Measurements from ENCODE around the gene DHDDS. TPM values are rescaled to one million over a fixed set of nuclear protein-coding genes. Genes with fewer than 3 reads are reported as not detected.
"Not testable (repeated sequence)": the region's sequence is repeated elsewhere in the genome, so short reads cannot be mapped to it uniquely, and the experiment has no call there.

The DHDDS gene
- polyA plus RNA-seq (2013, experiment 1 of 2) = 40.4 TPM
- polyA plus RNA-seq (2013, experiment 2 of 2) = 38.8 TPM

GRCh38 chr1:26431979-26432695 lies at the start of gene DHDDS:
TSS of gene DHDDS (plus strand) at chr1:26432321. CDS start at chr1:26432946, 625 bp downstream.
- Histone ChIP-seq H3K9me3 (ENCODE audit: control insufficient read depth, low read length) (no peaks in the 10 kb centered on the region), H3K14ac (ENCODE audit: low read length in 2 of 2) (peak within 1 kb of the TSS in 1 of 2 experiments; percentile 61), H3K27me3 (ENCODE audit: control insufficient read depth in 1 of 2, insufficient read depth in 1 of 2, low read length in 2 of 2) (peaks cover 4 to 8% of the 10 kb centered on the region in 2 experiments), H3K4ac (ENCODE audit: low read depth in 1 of 2, low read length in 2 of 2) (peak within 1 kb of the TSS in 1 of 2 experiments; percentile 98), H2BK120ac (ENCODE audit: low read depth, low read length) (peak within 1 kb of the TSS; percentile 45), H3K4me2 (ENCODE audit: low read length, poor library complexity, severe bottlenecking) (peak within 1 kb of the TSS; percentile 94), H2BK5ac (ENCODE audit: low read depth, low read length, poor library complexity, severe bottlenecking) (no peak within 1 kb of the TSS), H3K4me1 (ENCODE audit: control insufficient read depth, insufficient read depth, low read depth, low read length) (peaks cover 7% of the 10 kb centered on the region), H2BK15ac (ENCODE audit: low read depth, poor library complexity, severe bottlenecking) (no peak within 1 kb of the TSS), H3K27ac (ENCODE audit: low read length, poor library complexity, severe bottlenecking) (peak within 1 kb of the TSS; percentile 63), H2AFZ (ENCODE audit: low read depth, low read length) (peak within 1 kb of the TSS; percentile 98), H2AK5ac (ENCODE audit: low read length, severe bottlenecking) (no peak within 1 kb of the TSS), H3K9ac (ENCODE audit: low read length) (peak within 1 kb of the TSS; percentile 92), H4K91ac (ENCODE audit: low read length) (peak within 1 kb of the TSS; percentile 56), H3K18ac (ENCODE audit: low read depth in 1 of 2, low read length in 2 of 2) (peak within 1 kb of the TSS; percentile 16 to 75), H3K23ac (ENCODE audit: low read length in 2 of 2) (no peak within 1 kb of the TSS), H2BK12ac (ENCODE audit: low read length in 2 of 2) (peak within 1 kb of the TSS in 1 of 2 experiments; percentile 83), H3K79me1 (replicated peaks; ENCODE audit: low read length, poor library complexity, severe bottlenecking) (peaks cover 16% of the 10 kb centered on the region), H3K4me3 (ENCODE audit: insufficient read depth in 1 of 2, low read depth in 1 of 2, low read length in 2 of 2) (peak within 1 kb of the TSS; percentile 67 to 92), H4K8ac (ENCODE audit: low read length) (peak within 1 kb of the TSS; percentile 75), H3K36me3 (ENCODE audit: control insufficient read depth in 1 of 2, insufficient read depth in 2 of 2, low read depth in 1 of 2, low read length in 2 of 2) (peaks cover 14 to 19% of the 10 kb centered on the region in 2 experiments)
- under 1% methylated on average over 45 of the region's 45 CpGs for WGBS
- peak; percentile 97 for DNase-seq

GRCh38 chr1:26384076-26384475 lies 48.0 kb upstream of the DHDDS start:
- Histone ChIP-seq H3K4me3 (ENCODE audit: insufficient read depth in 1 of 2, low read depth in 1 of 2, low read length in 2 of 2) (no peak overlapping the region), H4K91ac (ENCODE audit: low read length) (no peak overlapping the region), H2AK5ac (ENCODE audit: low read length, severe bottlenecking) (no peak overlapping the region), H2BK12ac (ENCODE audit: low read length in 2 of 2) (no peak overlapping the region), H3K27ac (ENCODE audit: low read length, poor library complexity, severe bottlenecking) (no peak overlapping the region), H3K23ac (ENCODE audit: low read length in 2 of 2) (no peak overlapping the region), H2BK120ac (ENCODE audit: low read depth, low read length) (no peak overlapping the region), H3K18ac (ENCODE audit: low read depth in 1 of 2, low read length in 2 of 2) (no peak overlapping the region), H3K9me3 (ENCODE audit: control insufficient read depth, low read length) (no peaks in the 10 kb centered on the region), H3K4ac (ENCODE audit: low read depth in 1 of 2, low read length in 2 of 2) (no peak overlapping the region), H2BK5ac (ENCODE audit: low read depth, low read length, poor library complexity, severe bottlenecking) (no peak overlapping the region), H3K36me3 (ENCODE audit: control insufficient read depth in 1 of 2, insufficient read depth in 2 of 2, low read depth in 1 of 2, low read length in 2 of 2) (no peaks in the 10 kb centered on the region), H3K4me1 (ENCODE audit: control insufficient read depth, insufficient read depth, low read depth, low read length) (no peaks in the 10 kb centered on the region), H3K9ac (ENCODE audit: low read length) (no peak overlapping the region), H3K79me1 (replicated peaks; ENCODE audit: low read length, poor library complexity, severe bottlenecking) (no peaks in the 10 kb centered on the region), H3K14ac (ENCODE audit: low read length in 2 of 2) (no peak overlapping the region), H3K4me2 (ENCODE audit: low read length, poor library complexity, severe bottlenecking) (no peak overlapping the region), H4K8ac (ENCODE audit: low read length) (no peak overlapping the region), H2AFZ (ENCODE audit: low read depth, low read length) (no peak overlapping the region), H2BK15ac (ENCODE audit: low read depth, poor library complexity, severe bottlenecking) (no peak overlapping the region), H3K27me3 (ENCODE audit: control insufficient read depth in 1 of 2, insufficient read depth in 1 of 2, low read length in 2 of 2) (no peaks in the 10 kb centered on the region)
- WGBS = 88% methylated on average over 1 of the region's 3 CpGs
- no peak for DNase-seq

- H3K18ac ChIP-seq (ENCODE audit: low read depth in 1 of 2, low read length in 2 of 2); H3K4ac ChIP-seq (ENCODE audit: low read depth in 1 of 2, low read length in 2 of 2); H3K9ac ChIP-seq (ENCODE audit: low read length); H3K9me3 ChIP-seq (ENCODE audit: control insufficient read depth, low read length); H2AK5ac ChIP-seq (ENCODE audit: low read length, severe bottlenecking); H2AFZ ChIP-seq (ENCODE audit: low read depth, low read length); H2BK5ac ChIP-seq (ENCODE audit: low read depth, low read length, poor library complexity, severe bottlenecking); H3K4me3 ChIP-seq (ENCODE audit: insufficient read depth in 1 of 2, low read depth in 1 of 2, low read length in 2 of 2); H2BK120ac ChIP-seq (ENCODE audit: low read depth, low read length); H3K14ac ChIP-seq (ENCODE audit: low read length in 2 of 2); H3K4me2 ChIP-seq (ENCODE audit: low read length, poor library complexity, severe bottlenecking); H3K79me1 ChIP-seq (replicated peaks; ENCODE audit: low read length, poor library complexity, severe bottlenecking); H3K27me3 ChIP-seq (ENCODE audit: control insufficient read depth in 1 of 2, insufficient read depth in 1 of 2, low read length in 2 of 2); H3K27ac ChIP-seq (ENCODE audit: low read length, poor library complexity, severe bottlenecking); H2BK12ac ChIP-seq (ENCODE audit: low read length in 2 of 2); H3K4me1 ChIP-seq (ENCODE audit: control insufficient read depth, insufficient read depth, low read depth, low read length); H3K23ac ChIP-seq (ENCODE audit: low read length in 2 of 2); H4K8ac ChIP-seq (ENCODE audit: low read length); H2BK15ac ChIP-seq (ENCODE audit: low read depth, poor library complexity, severe bottlenecking); DNase-seq; H4K91ac ChIP-seq (ENCODE audit: low read length); H3K36me3 ChIP-seq (ENCODE audit: control insufficient read depth in 1 of 2, insufficient read depth in 2 of 2, low read depth in 1 of 2, low read length in 2 of 2): not testable (repeated sequence)
- 80% methylated on average over 1 of the region's 3 CpGs for WGBS
These were observed 47.1 kb upstream of the DHDDS start for GRCh38 chr1:26385063-26385462.

- Histone ChIP-seq H3K79me1 (replicated peaks; ENCODE audit: low read length, poor library complexity, severe bottlenecking) (no peaks in the 10 kb centered on the region), H2BK15ac (ENCODE audit: low read depth, poor library complexity, severe bottlenecking) (no peak overlapping the region), H2AK5ac (ENCODE audit: low read length, severe bottlenecking) (no peak overlapping the region), H2BK12ac (ENCODE audit: low read length in 2 of 2) (no peak overlapping the region), H3K23ac (ENCODE audit: low read length in 2 of 2) (no peak overlapping the region), H3K9me3 (ENCODE audit: control insufficient read depth, low read length) (no peaks in the 10 kb centered on the region), H4K8ac (ENCODE audit: low read length) (no peak overlapping the region), H4K91ac (ENCODE audit: low read length) (no peak overlapping the region), H3K27ac (ENCODE audit: low read length, poor library complexity, severe bottlenecking) (no peak overlapping the region), H3K4me3 (ENCODE audit: insufficient read depth in 1 of 2, low read depth in 1 of 2, low read length in 2 of 2) (no peak overlapping the region), H3K36me3 (ENCODE audit: control insufficient read depth in 1 of 2, insufficient read depth in 2 of 2, low read depth in 1 of 2, low read length in 2 of 2) (no peaks in the 10 kb centered on the region), H2BK120ac (ENCODE audit: low read depth, low read length) (no peak overlapping the region), H3K4ac (ENCODE audit: low read depth in 1 of 2, low read length in 2 of 2) (no peak overlapping the region), H3K27me3 (ENCODE audit: control insufficient read depth in 1 of 2, insufficient read depth in 1 of 2, low read length in 2 of 2) (peaks cover 4 to 16% of the 10 kb centered on the region in 2 experiments), H3K18ac (ENCODE audit: low read depth in 1 of 2, low read length in 2 of 2) (no peak overlapping the region), H2AFZ (ENCODE audit: low read depth, low read length) (no peak overlapping the region), H2BK5ac (ENCODE audit: low read depth, low read length, poor library complexity, severe bottlenecking) (no peak overlapping the region), H3K4me2 (ENCODE audit: low read length, poor library complexity, severe bottlenecking) (no peak overlapping the region), H3K14ac (ENCODE audit: low read length in 2 of 2) (no peak overlapping the region), H3K4me1 (ENCODE audit: control insufficient read depth, insufficient read depth, low read depth, low read length) (no peaks in the 10 kb centered on the region), H3K9ac (ENCODE audit: low read length) (no peak overlapping the region)
- WGBS = 49% methylated on average over 7 of the region's 7 CpGs
- DNase-seq = peak; percentile 31
These were observed 44.7 kb upstream of the DHDDS start for GRCh38 chr1:26387447-26387846.

Measured in mesenchymal stem cell (in vitro differentiated cells and primary cell).